Muscle layer of duodenum (tissue), 2 donors: ENCODE data around the gene MRS2.

Source experiments
- H3K27ac ChIP-seq: one replicate; pipeline ENCODE4 v1.7.0; 2013; ENCODE audit warnings: mild to moderate bottlenecking, low read length
- H3K27me3 ChIP-seq: one replicate; pipeline ENCODE4 v1.7.0; 2013; ENCODE audit warnings: low read depth, mild to moderate bottlenecking, control low read depth, low read length
- H3K36me3 ChIP-seq, 2 donors: one replicate each; pipeline ENCODE4 v1.7.0; 2013; ENCODE audit warnings: low read length in 2 of 2, control low read depth in 1 of 2, mild to moderate bottlenecking in 1 of 2; ENCODE audit not compliant: insufficient read depth in 2 of 2, control insufficient read depth in 1 of 2
- H3K4me1 ChIP-seq, 2 donors: one replicate each; pipeline ENCODE4 v1.7.0; 2013; ENCODE audit warnings: low read length in 2 of 2, mild to moderate bottlenecking in 2 of 2, control low read depth in 1 of 2, moderate library complexity in 1 of 2; ENCODE audit not compliant: insufficient read depth in 2 of 2, control insufficient read depth in 1 of 2
- H3K4me3 ChIP-seq, 2 donors: one replicate each; pipeline ENCODE4 v1.7.0; 2013; ENCODE audit warnings: low read length in 2 of 2, low read depth in 1 of 2, mild to moderate bottlenecking in 1 of 2
- H3K9me3 ChIP-seq, 2 donors: one replicate each; pipeline ENCODE4 v1.7.0; 2013; ENCODE audit warnings: low read length in 2 of 2, control low read depth in 1 of 2, mild to moderate bottlenecking in 1 of 2; ENCODE audit not compliant: control insufficient read depth in 1 of 2
- donor health status: healthy.

MRS2 gene

DNA sequence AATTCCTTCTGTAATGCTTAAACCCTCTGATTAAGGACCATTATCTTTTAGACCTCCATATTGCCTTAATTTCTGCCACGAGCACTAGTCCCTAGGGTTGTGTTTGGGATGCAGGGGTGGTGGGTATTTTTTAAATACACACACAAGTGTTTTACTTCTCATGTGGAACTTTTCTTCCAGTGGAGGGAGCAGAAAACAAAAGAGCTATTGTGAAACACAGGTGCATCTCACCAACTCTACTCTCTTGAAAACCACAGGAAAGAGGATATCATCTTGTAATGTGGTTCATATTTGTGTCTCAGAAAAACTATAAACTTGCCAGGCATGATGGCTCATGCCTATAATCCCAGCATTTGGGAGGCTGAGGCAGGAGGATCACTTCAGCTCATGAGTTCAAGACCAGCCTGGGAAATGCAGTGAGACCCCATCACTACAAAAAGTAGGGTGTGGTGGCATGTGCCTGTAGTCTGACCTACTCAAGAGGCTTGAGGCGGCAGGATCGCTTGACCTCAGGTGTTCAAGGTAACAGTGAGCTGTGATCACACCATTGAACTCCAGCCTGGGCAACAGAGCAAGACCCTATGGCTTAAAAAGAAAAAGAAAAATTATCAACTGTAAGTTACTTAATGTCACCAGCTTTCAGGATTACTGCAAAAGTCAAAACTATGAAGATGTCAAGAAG is 37.3 kb downstream of the MRS2 start:
- H3K27ac ChIP-seq: no peak overlapping the region
- H3K4me1 ChIP-seq: no peaks in the 10 kb centered on the region
- peaks cover 0 to 15% of the 10 kb centered on the region in 2 donors for H3K36me3 ChIP-seq
- H3K4me3 ChIP-seq: no peak overlapping the region
- H3K9me3 ChIP-seq: no peaks in the 10 kb centered on the region
- no peaks in the 10 kb centered on the region for H3K27me3 ChIP-seq

DNA sequence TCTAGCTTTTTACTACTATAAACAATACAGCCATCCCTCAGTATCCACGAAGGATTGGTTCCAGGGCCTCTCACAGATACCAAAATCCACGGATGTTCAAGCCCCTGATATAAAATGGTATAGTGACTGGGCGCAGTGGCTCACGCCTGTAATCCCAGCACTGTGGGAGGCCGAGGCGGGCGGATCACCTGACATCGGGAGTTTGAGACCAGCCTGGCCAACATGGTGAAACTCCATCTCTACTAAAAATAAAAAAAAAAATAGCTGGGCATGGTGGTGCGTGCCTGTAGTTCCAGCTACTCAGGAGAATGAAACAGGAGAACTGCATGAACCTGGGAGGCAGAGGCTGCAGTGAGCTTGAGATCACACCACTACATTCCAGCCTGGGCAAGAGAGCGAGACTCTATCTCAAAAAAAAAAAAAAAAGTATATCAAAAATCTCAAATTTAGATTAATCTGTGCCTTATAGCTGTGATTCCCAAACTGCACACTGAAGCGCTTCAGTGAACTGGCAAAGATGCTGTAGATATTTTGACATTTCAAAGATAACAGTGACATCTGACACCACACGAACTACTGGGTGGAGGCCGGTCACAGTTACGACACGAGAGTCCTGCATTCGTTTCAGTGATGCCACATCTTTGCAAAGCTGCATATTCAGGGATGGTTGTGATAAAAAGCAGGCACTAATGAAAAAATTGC is 38.3 kb downstream of the MRS2 start:
- H3K4me3 ChIP-seq: no peak overlapping the region
- no peaks in the 10 kb centered on the region for H3K4me1 ChIP-seq
- H3K9me3 ChIP-seq: no peaks in the 10 kb centered on the region
- H3K27me3 ChIP-seq: no peaks in the 10 kb centered on the region
- H3K36me3 ChIP-seq: peaks cover 0 to 25% of the 10 kb centered on the region in 2 donors
- H3K27ac ChIP-seq: no peak overlapping the region

DNA sequence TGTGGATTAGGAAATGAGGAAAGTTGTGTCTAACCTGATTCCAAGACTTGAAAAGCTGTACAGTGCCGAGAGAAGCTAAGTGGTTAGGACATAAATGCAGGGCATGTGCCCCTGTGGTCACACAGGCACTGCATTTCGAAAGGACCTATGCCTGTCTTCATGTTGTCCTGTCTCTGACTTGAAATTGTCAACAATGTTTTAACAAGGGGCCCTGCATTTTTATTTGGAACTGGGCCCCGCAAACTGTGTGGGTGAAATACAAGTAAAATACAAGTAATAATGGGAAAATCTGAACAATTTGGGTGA is 38.8 kb downstream of the MRS2 start:
- H3K9me3 ChIP-seq: no peaks in the 10 kb centered on the region
- no peaks in the 10 kb centered on the region for H3K27me3 ChIP-seq
- H3K27ac ChIP-seq: no peak overlapping the region
- H3K4me3 ChIP-seq: no peak overlapping the region
- peaks cover 0 to 25% of the 10 kb centered on the region in 2 donors for H3K36me3 ChIP-seq
- H3K4me1 ChIP-seq: no peaks in the 10 kb centered on the region

DNA sequence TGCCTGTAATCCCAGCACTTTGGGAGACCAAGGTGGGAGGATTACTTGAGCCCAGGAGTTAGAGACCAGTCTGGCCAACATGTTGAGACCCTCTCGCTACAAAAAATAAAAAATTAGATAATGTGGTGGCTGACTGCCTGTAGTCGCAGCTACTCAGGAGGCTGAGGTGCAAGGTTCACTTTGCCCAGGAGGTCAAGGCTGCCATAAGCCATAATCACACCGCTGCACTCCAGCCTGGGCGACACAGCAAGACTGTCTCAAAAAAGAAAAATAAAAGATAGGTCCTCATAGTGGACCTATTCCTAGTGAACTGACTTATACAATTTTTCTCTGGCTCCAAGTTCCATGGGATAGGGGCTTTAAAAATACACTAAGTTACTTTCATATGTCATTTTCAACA is 41.9 kb downstream of the MRS2 start:
- Histone ChIP-seq H3K4me1 (no peaks in the 10 kb centered on the region), H3K27me3 (no peaks in the 10 kb centered on the region), H3K4me3 (no peak overlapping the region), H3K36me3 (peaks cover 0 to 19% of the 10 kb centered on the region in 2 donors), H3K27ac (no peak overlapping the region), H3K9me3 (no peaks in the 10 kb centered on the region)

DNA sequence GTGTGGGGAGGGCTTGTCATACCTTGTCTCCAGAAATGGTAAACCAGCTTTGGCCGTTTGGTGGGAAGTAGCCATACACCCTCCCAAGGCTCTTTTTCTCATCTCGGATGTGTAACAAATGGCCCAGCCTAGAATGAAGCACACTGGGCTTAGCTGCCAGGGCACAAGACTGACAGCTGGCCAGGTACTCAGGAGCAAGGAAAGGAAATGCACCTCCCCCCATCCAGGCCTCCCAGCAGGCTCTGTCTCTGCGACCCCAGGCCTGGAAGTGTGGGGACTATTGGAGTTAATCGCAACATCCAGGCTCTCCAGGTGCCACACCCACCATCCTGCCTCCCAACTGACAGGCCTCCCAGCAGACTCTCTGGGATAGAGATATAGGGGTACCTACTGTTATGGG is 43.0 kb downstream of the MRS2 start:
- no peaks in the 10 kb centered on the region for H3K4me1 ChIP-seq
- no peak overlapping the region for H3K4me3 ChIP-seq
- no peaks in the 10 kb centered on the region for H3K27me3 ChIP-seq
- peaks cover 0 to 13% of the 10 kb centered on the region in 2 donors for H3K36me3 ChIP-seq
- H3K9me3 ChIP-seq: no peaks in the 10 kb centered on the region
- no peak overlapping the region for H3K27ac ChIP-seq

DNA sequence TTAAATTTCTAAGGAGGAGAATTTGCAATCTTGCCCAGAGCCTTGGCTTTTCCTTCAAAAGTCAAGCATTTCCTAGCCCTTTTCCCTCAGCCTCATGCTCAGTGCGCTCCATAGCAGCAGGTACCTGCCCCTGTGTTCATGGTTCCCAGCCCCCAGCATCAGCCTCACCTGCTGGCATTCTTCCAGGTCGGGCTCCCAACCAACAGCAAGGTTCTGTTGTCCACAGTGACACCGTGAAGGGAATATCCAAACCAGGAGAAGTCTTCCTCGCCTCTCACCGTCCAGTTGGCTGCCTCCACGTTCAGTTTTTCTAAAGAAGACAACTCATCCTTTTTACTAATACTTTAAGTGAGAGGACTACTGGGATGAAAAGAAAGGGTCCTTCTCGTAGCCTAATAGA is 43.9 kb downstream of the MRS2 start:
- Histone ChIP-seq H3K27ac (no peak overlapping the region), H3K27me3 (no peaks in the 10 kb centered on the region), H3K36me3 (peaks cover 0 to 13% of the 10 kb centered on the region in 2 donors), H3K4me1 (no peaks in the 10 kb centered on the region), H3K9me3 (no peaks in the 10 kb centered on the region), H3K4me3 (no peak overlapping the region)

DNA sequence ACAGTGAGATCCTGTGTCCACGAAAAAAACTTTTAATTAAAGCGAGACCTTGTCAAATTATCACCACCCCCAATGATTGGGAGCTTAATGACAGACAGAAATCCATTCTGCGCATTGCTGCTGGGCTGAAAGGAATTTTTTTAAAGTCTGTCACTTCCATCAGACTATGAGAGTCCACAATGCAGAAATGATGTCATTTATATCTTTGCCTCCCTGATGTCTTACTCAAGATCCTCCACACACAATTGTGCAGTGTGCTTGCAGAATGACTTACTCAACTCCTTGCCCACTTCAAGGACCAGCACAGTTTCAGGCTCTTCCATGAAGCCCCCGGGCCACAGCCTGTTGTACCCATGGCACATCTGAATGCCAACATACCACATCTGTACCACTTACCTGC is 45.7 kb downstream of the MRS2 start:
- no peak overlapping the region for H3K27ac ChIP-seq
- no peak overlapping the region for H3K4me3 ChIP-seq
- no peaks in the 10 kb centered on the region for H3K27me3 ChIP-seq
- H3K4me1 ChIP-seq: no peaks in the 10 kb centered on the region
- H3K36me3 ChIP-seq: peaks cover 0 to 13% of the 10 kb centered on the region in 2 donors
- H3K9me3 ChIP-seq: no peaks in the 10 kb centered on the region

DNA sequence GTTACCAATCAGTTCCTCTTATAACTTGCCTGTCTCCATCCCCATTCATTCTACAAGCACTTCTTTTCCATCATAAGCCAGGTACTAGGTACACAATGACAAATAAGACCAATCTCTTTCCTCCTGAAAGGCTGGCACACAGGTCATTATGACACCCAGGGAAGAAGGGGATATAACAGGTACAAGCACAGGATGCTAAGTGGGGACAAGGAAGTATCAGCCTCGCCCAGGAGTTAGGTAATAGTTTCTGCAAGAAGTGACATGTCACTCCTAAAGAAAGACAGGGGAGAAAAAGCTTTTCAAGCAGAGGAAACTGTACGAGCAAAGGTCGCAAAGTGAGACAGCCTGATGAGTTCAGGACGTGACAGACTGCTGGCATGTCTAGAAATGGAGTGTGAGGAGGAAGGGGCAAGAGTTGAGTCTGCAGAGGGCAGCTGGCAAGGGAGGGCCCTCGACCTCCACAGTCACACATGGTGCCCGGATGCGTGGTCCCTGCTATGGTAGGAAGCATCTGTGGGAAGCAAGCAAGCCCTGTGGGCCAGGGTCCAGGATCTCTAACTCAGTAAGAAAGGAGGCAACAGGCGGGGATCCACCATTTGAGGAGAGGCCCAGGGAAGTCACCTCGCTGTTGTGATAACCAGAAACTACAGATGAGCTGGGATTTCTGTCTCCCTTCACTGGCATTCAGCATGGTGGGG is 46.2 kb downstream of the MRS2 start:
- H3K36me3 ChIP-seq: peaks cover 0 to 15% of the 10 kb centered on the region in 2 donors

DNA sequence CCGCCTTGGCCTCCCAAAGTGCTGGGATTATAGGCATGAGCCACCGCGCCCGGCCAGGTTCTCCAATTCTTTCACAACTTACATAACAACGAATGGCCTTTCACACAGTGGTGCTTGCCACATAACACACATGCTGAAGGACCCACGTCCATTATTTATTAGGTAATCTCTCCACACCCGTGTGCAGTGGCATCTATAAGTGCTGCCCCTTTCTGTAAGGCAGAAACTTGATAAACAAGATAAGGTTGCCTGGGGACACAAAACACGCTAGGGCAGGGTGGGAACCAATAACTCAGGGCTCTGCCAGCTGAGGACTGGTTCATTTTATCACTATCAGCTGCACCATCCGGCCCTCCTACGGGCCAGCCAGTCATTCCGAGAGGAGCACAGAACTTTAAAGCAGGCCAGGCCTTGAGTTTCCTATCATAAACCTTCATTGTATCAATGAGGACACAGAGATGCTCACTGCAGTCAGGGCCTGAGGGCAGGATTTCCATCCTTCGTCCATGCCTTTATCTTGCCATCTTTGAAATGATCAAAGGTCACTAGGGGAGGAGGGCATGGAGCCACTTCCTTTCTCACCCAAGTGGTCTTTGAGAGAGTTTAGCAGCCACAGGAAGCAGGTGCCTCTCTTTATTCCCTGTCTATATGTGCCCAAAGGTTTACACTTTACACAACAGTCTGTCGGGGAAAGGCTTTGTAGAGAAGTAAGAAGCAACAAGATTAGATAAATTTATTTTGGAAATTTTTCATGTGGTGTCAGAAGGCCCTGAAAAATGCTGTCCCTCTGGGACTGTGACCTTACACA is 49.0 kb downstream of the MRS2 start:
- Histone ChIP-seq H3K9me3 (no peaks in the 10 kb centered on the region), H3K4me1 (no peaks in the 10 kb centered on the region), H3K4me3 (no peak overlapping the region), H3K36me3 (peaks cover 0 to 10% of the 10 kb centered on the region in 2 donors), H3K27me3 (no peaks in the 10 kb centered on the region), H3K27ac (no peak overlapping the region)

More for the DNA sequence above, 46.2 kb downstream of the MRS2 start:
- Histone ChIP-seq H3K4me3 (no peak overlapping the region), H3K27ac (no peak overlapping the region), H3K4me1 (no peaks in the 10 kb centered on the region), H3K9me3 (no peaks in the 10 kb centered on the region), H3K27me3 (no peaks in the 10 kb centered on the region)

DNA sequence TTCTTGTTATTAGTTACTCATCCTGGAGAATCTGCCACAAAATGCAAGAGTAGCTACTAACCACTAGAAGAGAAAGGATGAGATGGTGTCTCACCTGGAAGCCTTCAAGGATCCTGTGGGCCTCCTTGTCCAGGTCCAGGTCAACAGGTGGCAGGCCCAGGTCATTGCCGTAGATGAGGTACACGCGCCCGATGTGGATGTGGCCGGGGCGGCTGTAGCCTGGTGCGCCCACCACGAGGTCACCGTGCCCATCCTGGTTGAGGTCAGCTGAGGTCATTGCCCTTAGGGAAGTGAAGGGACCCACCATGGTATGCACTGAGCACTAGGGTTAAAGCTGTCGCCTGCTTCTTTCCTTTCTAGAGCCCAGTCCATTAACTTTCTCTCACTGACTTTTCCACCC is 51.2 kb downstream of the MRS2 start:
- Histone ChIP-seq H3K27ac (no peak overlapping the region), H3K4me3 (no peak overlapping the region), H3K9me3 (no peaks in the 10 kb centered on the region), H3K27me3 (no peaks in the 10 kb centered on the region), H3K4me1 (no peaks in the 10 kb centered on the region), H3K36me3 (peaks cover 0 to 6% of the 10 kb centered on the region in 2 donors)

DNA sequence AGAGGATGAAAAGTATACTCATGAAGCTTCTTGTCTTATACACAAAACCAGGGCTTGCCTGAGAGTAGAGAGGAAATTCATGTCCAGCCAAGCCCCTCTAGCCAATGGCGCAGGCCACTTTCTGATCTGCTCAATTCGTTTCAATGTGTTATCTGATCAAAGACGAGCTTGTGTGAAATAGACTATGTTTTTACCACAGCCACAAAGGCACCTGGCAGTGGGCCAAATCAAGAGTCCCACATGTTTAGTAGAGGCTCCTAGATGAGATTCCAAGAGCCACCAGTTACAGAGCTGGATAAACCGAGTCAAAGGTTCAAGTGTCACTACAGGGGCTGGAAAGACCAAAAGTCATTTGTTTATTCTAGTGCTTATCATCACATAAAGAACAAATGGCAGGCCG is 51.7 kb downstream of the MRS2 start:
- no peak overlapping the region for H3K4me3 ChIP-seq
- no peaks in the 10 kb centered on the region for H3K4me1 ChIP-seq
- H3K9me3 ChIP-seq: no peaks in the 10 kb centered on the region
- no peaks in the 10 kb centered on the region for H3K27me3 ChIP-seq
- peaks cover 0 to 6% of the 10 kb centered on the region in 2 donors for H3K36me3 ChIP-seq
- H3K27ac ChIP-seq: no peak overlapping the region
